ENCODE data around the gene PARD3.

PARD3 gene

DNA sequence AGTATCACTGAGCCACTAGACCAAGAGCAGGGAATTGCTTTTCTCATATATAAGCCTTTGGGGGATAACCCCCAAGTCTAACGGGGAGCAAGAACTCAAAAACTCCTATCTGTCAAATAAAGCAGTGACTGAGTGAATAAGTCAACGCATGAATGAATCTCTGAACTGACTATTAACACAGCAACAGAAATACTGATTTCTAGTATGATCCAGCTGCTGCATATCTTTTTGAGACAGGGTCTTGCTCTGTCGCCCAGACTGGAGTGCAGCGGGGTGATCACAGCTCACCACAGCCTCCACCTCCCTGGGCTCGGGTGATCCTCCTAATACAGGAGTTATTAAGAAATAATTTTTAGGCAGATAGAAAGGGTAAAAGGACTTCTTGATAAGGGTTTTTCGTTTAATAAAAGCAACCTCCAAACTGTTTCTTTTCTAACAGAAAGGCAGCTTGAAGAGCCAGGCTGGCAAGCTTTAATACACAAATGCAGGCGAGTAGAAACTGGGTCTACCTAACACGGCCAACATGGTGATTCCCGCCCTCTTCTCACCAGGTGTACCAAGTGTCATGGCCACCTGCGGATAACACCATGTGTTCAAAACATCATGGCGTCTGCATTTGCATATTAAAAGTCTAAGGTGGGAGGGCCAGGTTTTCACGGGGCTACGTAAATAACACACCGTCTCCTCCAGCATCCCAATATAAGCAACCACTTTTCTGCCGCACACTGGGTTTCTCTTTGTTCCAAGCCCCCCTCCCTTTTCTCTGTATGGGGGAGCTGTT lies 631.9 kb downstream of the PARD3 start:
- DNase-seq (ENCODE audit: insufficient read length, low spot score) (no peak), FAIRE-seq (no peak)

DNA sequence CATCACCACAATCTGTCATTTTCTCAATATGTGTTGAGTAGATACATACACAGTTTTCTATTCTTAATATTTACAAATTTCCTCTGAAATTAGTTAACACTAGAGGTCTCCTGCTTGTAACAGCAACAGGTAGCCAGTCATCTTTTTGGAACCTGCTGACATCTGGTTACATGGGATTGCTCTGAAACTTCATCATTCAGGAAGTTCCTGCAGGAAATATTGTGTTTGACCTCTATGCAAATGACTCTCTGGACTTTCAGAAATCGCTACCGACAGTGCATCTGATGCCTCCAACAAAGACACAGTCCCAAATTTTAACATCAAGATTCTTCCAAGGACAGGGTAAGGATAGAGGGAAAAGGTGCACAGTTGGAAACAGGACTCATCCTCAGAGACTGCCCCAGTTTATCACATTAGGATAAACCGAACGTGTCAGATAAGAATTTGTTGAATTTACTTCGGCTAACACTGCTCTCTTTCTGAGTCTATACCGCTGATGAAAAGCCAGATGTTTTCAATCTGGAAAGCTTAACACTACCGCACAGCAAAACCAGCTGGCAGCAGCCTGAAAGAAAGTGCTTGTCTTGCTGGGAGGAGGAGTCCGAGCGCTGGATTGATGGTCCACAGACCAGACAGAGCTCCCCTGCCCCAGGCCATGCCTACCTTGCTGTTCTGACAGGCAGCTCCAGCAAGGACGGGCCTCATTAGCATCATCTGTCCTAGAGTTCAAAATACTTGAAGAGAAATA lies 633.4 kb downstream of the PARD3 start:
- DNase-seq (ENCODE audit: insufficient read length, low spot score) (no peak), FAIRE-seq (no peak)

DNA sequence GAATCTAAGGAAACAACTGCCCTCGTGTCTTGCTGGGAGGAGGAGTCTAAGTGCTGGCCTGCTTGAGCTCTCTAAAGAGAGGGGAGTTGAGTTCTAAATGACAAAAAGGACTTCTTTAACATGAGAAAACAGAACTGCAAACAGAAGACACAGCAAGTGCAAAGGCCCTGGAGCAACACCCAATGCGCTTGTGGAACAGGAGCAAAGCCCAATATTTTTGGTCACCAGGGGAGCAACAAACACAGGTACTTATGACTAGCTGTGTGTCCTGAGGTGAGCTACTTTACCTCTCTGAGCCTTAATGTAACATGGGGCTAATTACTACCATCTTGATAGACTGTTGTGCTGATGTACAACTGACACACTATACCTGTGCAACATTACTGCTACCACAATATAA lies 634.3 kb downstream of the PARD3 start:
- FAIRE-seq (no peak), DNase-seq (ENCODE audit: insufficient read length, low spot score) (no peak)

DNA sequence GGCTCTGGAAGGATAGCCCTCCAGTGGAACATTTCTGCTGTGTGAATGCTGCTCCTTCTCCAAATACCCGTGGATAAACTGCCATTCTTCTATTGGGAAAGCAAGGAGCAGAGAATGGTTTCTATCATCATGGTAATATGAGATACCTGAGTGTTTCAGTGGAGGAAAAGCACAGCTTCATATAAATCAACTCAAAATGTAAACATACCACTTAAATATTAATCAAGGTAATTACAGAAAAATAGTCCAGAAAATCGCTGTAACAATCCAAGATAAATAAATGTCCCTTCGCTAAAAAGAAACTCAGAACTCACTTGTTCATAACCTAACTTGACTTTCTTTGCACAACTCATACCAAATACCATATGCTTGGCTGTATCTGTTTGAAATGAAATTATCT lies 635.8 kb downstream of the PARD3 start:
- DNase-seq (ENCODE audit: insufficient read length, low spot score) (no peak), FAIRE-seq (no peak)

DNA sequence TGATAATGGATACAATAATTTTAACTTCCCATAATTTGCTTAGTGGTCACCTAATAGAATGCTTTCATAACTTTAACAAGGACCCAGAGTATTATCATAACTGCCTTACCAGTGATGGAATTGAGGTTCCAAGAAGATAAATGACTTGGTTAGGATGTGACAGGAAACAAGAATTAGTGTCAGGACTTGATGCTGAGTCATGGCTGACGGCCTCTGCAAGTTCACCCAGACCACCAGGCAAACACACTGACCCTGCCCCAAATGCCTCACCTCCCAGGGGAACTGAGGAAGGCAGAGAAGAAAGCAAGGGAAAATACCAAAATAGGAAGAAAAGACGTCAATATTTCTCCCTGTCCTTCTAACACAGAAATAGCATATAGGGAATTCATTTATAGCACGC lies 636.3 kb downstream of the PARD3 start:
- FAIRE-seq (no peak), DNase-seq (ENCODE audit: insufficient read length, low spot score) (no peak)

DNA sequence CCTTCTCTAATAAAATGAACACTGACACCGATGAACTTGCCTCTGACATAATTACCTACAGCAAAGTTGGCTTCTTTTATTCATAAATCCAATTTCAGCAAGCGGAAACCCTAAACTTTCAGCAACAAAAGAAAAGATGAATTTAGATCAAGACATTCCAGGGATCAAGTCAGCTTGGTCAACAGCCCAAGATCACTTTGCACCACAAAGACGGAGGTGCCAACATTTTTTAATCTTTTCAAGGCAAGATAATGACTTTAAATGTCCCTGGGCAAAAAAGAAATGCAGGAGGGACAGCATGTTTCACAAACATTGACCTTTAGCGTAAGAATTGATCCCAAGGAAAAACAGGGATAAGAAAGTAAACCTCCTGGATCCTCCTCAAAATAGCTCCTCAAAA lies 636.9 kb downstream of the PARD3 start:
- no peak for FAIRE-seq

DNA sequence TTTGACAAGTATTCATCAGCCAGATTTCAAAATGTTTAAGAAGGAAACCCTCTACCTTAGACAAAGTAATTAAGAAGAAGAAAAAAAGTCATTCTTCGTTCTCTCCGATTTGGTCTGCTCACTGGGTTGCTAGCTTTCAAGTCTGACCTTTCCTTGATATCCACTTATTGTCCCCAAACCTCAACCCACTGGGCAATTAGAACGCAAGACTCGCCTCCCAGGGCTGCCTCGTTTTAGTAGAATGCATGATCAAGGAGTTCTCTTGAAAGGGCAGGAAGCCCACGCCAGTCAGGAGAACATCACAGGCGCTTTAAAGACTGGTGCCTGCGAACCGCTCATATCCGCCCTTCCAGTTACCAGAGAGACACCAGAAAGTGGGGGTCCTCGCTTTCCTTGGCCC lies 637.7 kb downstream of the PARD3 start:
- DNase-seq (ENCODE audit: insufficient read length, low spot score): no peak
- FAIRE-seq: no peak

More for the DNA sequence above, 636.9 kb downstream of the PARD3 start:
- DNase-seq (ENCODE audit: insufficient read length, low spot score): no peak

DNA sequence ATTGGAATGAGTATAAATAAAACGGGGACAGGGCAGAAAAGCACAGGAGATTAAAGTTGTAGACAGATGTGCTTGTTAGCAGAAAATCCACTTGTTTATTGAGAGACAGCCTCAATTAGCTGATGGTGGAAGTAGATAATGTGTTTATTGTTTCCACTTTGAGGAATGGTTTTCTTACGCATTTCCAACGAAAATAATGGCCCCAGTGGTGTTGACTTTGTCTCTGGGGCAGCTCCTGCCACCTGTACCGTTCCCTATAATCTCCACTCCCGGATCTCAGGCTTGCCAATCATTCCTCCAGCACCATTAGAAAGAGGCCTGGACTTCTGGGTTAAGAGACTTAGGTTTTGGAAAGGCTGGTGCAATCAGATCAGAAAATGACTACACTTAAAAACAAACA lies 638.7 kb downstream of the PARD3 start:
- DNase-seq (ENCODE audit: insufficient read length, low spot score) (no peak), FAIRE-seq (no peak)

DNA sequence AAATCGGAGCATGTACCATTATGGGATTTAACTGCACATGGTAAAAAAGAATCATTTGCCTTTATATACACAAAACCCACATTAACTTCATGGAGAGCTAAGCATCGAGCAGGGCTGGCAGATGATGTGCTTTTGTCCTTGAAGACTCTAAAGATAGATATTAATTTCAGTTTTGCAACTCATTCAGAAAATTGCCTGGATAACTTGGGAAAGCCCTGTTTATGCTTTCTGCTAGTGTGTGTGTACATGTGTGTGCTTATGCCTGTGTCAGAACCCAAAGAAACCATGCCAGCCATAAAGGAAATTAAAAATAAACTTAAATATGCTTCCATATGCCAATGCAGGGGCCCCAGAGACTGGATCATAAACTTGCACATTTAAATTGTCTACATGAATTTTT lies 640.0 kb downstream of the PARD3 start:
- FAIRE-seq (no peak), DNase-seq (ENCODE audit: insufficient read length, low spot score) (no peak)

DNA sequence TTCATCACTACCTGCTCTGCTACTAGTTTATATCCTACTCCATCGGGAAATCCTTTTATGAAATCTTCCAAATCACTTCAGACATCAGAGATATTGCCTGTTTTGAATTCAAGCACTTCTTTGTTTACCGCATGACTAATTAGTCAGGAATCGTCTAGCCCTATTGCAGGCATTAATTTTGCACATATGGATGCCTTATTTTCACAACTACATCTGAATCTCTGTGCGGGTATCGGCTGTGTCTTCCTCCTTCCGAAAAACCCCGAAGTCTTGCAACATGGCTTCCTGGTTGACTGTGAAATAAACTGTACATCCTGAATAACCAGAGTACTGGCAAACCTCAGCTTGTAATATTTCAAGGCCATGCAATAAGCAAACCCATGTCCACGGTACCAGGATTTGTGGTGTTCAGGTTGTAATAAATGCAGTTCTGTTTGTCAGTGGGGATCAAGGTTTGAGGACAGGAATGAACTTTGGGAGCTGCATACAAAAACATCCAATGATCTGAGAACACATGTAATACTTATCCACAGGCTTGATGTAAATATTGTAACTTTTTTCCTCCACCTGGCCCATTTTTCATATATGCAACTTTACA lies 642.1 kb downstream of the PARD3 start:
- no peak for FAIRE-seq
- DNase-seq (ENCODE audit: insufficient read length, low spot score): no peak

DNA sequence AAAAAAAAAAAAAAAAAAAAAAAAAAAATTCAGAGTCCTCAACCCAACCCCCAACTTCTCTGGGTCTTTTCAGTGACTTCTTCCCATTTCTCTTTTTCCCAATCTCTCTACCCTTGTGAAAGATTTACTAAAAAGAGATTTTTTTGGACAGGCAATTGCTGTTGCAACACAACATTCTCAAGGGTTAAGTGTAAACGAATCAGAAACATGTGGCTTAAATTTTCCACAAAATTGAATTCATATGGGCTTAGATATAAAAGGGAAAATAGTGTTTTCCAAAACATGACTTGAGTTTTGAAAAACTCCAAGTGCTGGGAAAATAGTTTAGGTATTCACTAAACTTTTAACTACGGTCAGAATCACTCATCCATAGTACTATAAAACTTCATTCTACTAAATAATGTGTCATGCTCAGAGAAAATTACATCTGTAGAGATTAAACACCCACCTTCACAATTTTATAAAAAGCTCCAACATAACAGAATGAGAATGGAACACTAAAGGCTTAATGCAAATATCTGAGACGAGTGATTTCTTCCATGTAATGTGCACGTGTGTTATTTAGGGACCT lies 643.1 kb downstream of the PARD3 start:
- no peak for FAIRE-seq
- no peak for DNase-seq (ENCODE audit: insufficient read length, low spot score)

DNA sequence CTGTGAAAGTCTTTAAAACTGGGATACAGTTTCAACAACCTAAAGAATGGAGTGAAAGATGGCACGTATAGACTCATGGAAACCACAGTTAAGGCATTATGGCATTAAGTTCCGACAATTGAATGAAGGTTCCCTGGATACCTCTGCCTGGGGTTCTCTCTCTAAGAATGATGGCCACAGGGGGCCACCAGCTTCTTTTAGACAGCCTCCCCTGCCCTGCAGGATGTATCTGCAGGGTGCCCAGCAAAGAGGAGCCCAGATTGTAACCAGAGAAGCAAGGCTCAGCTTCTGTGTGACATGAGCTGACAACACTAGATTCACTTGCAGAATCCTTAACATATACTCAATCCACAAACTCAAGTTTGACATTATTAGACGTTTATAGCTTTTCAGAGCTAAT lies 645.4 kb downstream of the PARD3 start:
- FAIRE-seq: no peak

DNA sequence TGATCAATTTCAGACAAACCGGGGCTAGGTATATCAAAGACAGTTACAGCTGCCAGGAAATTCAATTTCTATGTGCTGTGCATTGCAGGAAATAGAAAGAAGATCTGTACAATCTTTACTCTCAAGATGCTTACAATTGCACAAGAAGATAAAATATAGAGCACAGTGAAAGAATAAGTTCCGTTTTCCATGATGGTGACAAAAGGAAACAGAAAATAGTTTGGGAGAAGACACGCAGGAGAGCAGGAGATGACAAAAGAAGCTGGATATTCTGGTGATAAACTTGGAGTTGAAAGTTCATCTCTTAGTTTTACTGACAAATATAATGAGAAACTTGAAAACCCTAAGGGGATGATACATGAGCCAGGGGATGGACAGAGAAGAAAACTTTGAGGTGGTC lies 646.0 kb downstream of the PARD3 start:
- FAIRE-seq (no peak), DNase-seq (ENCODE audit: insufficient read length, low spot score) (no peak)

More for the DNA sequence above, 645.4 kb downstream of the PARD3 start:
- DNase-seq (ENCODE audit: insufficient read length, low spot score): no peak

DNA sequence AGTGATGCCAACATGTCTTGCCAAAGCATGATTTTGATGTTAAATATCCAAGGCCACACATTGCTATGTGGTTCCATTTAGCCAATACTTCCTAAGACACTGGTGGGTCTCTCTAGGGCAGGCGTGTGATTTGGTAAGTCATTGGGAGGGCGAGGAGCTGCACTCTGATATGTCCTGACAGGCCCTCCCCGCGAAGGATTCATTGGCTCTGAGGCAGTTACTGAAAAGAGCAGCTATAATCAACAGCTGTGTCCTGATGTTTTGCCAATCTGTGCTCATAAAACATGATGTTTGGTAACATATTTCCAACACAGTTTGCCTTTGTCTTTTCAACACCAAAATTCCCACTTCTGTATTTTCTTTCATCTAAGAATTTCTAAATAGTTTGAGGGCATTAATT lies 646.7 kb downstream of the PARD3 start:
- DNase-seq (ENCODE audit: insufficient read length, low spot score) (no peak), FAIRE-seq (no peak)

DNA sequence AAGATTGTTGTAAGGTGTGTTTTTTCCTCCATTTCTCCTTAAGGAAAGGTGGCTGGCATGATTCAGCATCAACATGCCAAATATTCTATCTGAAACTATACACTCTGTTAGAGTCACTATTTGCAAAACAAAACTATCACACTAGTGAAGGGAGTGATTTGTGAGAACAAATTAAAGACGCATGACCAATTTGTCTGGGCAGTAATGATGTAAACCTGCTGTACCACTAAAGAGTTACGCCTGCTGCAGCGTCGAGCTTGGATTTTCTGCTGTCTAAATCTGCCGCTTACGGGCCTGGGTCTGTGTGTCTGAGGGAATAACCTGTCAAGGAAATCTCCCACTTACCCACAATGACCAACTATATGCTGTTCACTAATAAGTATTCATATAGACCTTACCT lies 648.3 kb downstream of the PARD3 start:
- DNase-seq (ENCODE audit: insufficient read length, low spot score) (no peak), FAIRE-seq (no peak)

DNA sequence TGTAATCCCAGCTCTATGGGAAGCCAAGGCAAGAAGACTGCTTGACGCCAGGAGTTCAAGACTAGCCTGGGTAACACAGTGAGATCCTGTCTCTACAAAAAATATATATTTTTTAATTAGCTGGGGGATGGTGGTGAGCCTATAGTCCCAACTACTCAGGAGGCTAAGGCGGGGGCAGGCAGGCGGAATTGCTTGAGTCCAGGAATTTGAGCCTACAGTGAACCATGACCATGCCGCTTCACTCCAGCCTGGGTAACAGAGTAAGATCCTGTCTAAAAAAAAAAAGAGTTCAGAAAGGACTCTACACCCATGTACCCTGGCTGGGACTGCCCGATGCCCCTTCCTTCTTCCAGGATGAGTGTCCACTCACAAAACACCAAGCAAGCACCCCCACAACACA lies 648.7 kb downstream of the PARD3 start:
- DNase-seq (ENCODE audit: insufficient read length, low spot score) (no peak), FAIRE-seq (no peak)

DNA sequence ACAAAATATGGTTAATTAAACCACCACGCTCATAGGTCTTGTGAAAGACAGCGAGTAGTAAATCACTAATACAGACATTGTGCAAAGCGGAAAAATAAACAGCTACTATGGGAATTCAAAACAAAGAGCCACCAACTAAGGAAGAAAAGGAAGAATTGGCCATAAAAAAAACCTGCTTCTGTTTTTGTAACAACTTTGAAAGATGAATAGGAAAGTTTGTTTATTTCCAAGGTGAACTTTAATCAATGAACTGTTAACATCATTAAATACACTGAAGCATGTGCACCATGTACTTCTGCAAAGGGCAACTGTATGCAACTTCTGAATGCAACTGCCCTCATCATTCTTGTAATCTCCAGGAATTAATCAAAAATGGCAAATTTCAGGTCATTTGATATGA lies 651.1 kb downstream of the PARD3 start:
- DNase-seq (ENCODE audit: insufficient read length, low spot score): no peak
- FAIRE-seq: no peak

DNA sequence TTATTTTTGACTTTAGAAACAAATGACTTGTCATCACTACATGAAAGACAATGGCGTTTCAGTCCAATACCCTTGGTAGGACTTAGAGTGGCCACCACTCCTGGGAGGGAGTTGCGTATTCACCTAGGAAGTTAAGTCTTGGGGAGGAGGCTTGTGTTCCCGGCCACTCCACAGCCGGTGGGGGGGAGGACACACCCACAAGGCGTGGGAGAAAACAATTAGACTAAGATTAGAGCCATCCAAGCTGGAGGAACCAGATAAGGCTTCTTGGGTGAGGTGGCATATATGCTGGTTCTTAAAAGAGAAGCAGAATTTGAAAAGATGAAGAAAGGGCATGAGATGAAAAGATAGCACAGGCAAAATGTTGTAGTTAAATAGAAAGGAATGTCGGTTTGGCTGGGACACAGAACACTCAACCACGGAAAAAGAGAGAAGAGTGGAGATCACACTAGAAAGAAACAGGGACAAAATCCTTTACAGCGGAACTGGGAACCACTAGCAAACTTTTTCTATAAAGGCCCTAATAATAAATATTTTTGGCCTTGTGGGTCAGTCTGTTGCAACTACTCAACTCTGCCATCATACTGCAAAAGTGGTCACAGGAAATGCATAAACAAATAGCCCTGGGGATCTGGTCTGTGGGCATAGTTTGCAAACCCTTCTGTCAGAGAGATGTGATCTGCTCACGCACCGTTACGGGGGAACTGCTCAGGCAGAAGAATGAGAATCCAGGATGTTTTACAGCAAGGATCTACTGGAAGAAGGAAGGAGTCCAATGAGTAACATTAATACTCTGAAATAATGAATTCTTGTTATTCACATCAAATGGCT lies 651.8 kb downstream of the PARD3 start:
- DNase-seq (ENCODE audit: insufficient read length, low spot score): no peak
- FAIRE-seq: no peak

DNA sequence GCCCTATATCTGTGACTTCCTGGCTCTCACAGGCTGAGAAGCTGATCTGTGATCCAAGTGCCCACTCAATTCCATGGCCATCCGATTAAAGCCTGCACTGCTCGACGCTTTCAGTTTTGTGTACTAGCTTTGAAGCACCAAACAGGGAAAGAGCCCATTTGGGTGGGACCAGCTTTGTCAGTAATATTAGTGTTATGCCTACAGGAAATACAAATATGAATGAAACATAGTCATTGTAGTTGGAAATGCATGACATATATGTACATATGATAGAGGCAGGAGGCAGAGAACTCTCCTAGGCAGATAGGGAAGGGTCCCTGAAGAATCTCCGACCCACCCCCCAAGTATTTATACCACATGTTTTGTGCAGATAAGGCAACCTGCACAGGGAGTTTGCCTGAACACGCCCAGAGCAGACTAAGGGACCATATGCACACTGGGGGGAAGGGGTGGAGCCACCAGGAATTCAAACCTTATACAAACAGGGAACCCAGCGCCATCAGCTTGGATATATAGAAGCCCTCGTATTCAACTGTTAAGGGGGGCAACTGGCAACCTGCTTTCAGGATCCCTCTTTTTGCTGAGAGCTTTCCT lies 653.2 kb downstream of the PARD3 start:
- DNase-seq (ENCODE audit: insufficient read length, low spot score) (no peak), FAIRE-seq (no peak)

DNA sequence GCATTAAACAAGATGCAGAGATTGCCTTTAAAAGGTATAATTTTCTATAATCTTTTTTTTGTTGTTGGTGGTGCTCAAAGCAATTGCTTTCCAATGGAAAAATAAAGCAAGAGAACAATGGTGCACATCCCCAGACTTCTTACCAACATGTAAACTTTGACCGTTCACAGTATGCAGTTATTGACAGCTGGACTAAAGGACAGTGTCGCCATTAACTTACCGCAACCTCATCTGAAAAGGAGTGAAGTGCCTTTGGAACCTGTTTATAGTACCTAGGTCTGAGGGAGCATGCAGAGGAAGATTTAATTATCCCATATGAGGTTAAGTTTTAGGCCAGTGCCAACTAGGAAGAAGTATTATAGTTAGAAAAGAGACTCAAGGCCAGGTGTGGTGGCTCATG lies 654.5 kb downstream of the PARD3 start:
- DNase-seq (ENCODE audit: insufficient read length, low spot score): no peak
- no peak for FAIRE-seq
